Vagina (tissue), 2 donors: ENCODE results near the gene DIAPH2. TPM values are rescaled to one million over a fixed set of nuclear protein-coding genes. Genes with fewer than 3 reads are reported as not detected.

Source experiments
- DNase-seq, 2 donors: peaks; one replicate each; pipeline ENCODE4 v3.0.0-alpha.2; 2017; ENCODE audit errors: extremely low spot score in 2 of 2
- H3K27ac ChIP-seq: fragments of 200-600 bp; sonication (generic); one replicate; pipeline ENCODE4 v1.5.1; 2019
- H3K27me3 ChIP-seq: fragments of 200-600 bp; sonication (generic); one replicate; pipeline ENCODE4 v1.5.1; 2019
- H3K36me3 ChIP-seq, 2 donors: fragments of 200-600 bp; sonication (generic); one replicate each; pipeline ENCODE4 v1.5.1; 2017 to 2019
- H3K4me1 ChIP-seq: fragments of 200-600 bp; sonication (generic); one replicate; pipeline ENCODE4 v1.5.1; 2019
- H3K4me3 ChIP-seq, 2 donors: fragments of 200-600 bp; sonication (generic); 1 replicate in 1 of 2; 2 replicates in 1 of 2; pipeline ENCODE4 v1.5.1; 2016 to 2019
- H3K9me3 ChIP-seq: fragments of 200-600 bp; sonication (generic); one replicate; pipeline ENCODE4 v1.5.1; 2019
- CTCF ChIP-seq, 3 experiments: fragments of 450-650 bp in 2 of 3; fragments of 200-600 bp in 1 of 3; sonication (generic) in 1 of 3; IDR thresholded peaks; one replicate each; pipeline ENCODE4 v1.5.1; 2017 to 2019; ENCODE audit warnings: antibody characterized with exemption in 3 of 3, mild to moderate bottlenecking in 2 of 3, moderate library complexity in 2 of 3
- POLR2A ChIP-seq, 2 donors: fragments of 450-650 bp; IDR thresholded peaks; one replicate each; pipeline ENCODE4 v1.6.1; 2017; ENCODE audit warnings: antibody characterized with exemption in 2 of 2, mild to moderate bottlenecking in 2 of 2, moderate library complexity in 2 of 2
- POLR2AphosphoS5 ChIP-seq, 2 donors: sonication (generic); formaldehyde crosslinking; IDR thresholded peaks; one replicate each; pipeline ENCODE4 v1.9.0; 2017; ENCODE audit warnings: antibody characterized with exemption in 2 of 2, mild to moderate bottlenecking in 2 of 2, low read depth in 1 of 2; ENCODE audit not compliant: insufficient read depth in 1 of 2
- intact Hi-C: fragments of 100-400 bp; cut with DNase I; formaldehyde crosslinking; loops from one replicate; pipeline ENCODE4 v1.15.1; 2023
- total RNA-seq: library from RNA; depleted of rRNA; stranded (reverse); fragments of >200 nt; gene quantifications from one replicate; pipeline ENCODE4 v1.2.3, GENCODE V29; 2016

Gene DIAPH2
- total RNA-seq, 1 donor from 2014 or later, result 38.8 TPM

- H3K36me3 ChIP-seq, result no peaks in the 10 kb centered on the region
- DNase-seq, result no peak
- H3K9me3 ChIP-seq, result no peaks in the 10 kb centered on the region
- no peaks in the 10 kb centered on the region for H3K27me3 ChIP-seq
- H3K4me1 ChIP-seq, result no peaks in the 10 kb centered on the region
- no peak for TF ChIP-seq CTCF (IDR thresholded peaks at IDR 0.05)
- TF ChIP-seq POLR2A (IDR thresholded peaks at IDR 0.05), result no peak
- no peak for TF ChIP-seq POLR2AphosphoS5 (IDR thresholded peaks at IDR 0.05; ENCODE audit: insufficient read depth in 1 of 2, low read depth in 1 of 2)
- intact Hi-C loops, result no loop called here
- H3K27ac ChIP-seq, result no peak overlapping the region
- H3K4me3 ChIP-seq, result no peak overlapping the region
Measured at GRCh38 chrX:96753230-96753629, 68.6 kb downstream of the DIAPH2 start.

GRCh38 chrX:96756491-96756890 is 71.8 kb downstream of the DIAPH2 start:
- DNase-seq, result no peak

GRCh38 chrX:96761566-96761965 is 76.9 kb downstream of the DIAPH2 start:
- Histone ChIP-seq H3K36me3 (no peaks in the 10 kb centered on the region), H3K4me1 (no peaks in the 10 kb centered on the region), H3K9me3 (no peaks in the 10 kb centered on the region), H3K4me3 (no peak overlapping the region), H3K27me3 (no peaks in the 10 kb centered on the region), H3K27ac (no peak overlapping the region)
- intact Hi-C loops, result loop anchor here (10.0 kb wide), 1 partner anchor 407 kb away; no protein-coding TSS in a partner anchor
- TF ChIP-seq POLR2A (IDR thresholded peaks at IDR 0.05) (no peak), CTCF (IDR thresholded peaks at IDR 0.05) (no peak), POLR2AphosphoS5 (IDR thresholded peaks at IDR 0.05; ENCODE audit: insufficient read depth in 1 of 2, low read depth in 1 of 2) (no peak)
- no peak for DNase-seq

More at GRCh38 chrX:96756491-96756890, 71.8 kb downstream of the DIAPH2 start:
- Histone ChIP-seq H3K27ac (no peak overlapping the region), H3K36me3 (no peaks in the 10 kb centered on the region), H3K27me3 (no peaks in the 10 kb centered on the region), H3K9me3 (no peaks in the 10 kb centered on the region), H3K4me3 (no peak overlapping the region), H3K4me1 (no peaks in the 10 kb centered on the region)
- TF ChIP-seq POLR2A (IDR thresholded peaks at IDR 0.05) (no peak), POLR2AphosphoS5 (IDR thresholded peaks at IDR 0.05; ENCODE audit: insufficient read depth in 1 of 2, low read depth in 1 of 2) (no peak), CTCF (IDR thresholded peaks at IDR 0.05) (no peak)
- intact Hi-C loops, result no loop called here

GRCh38 chrX:96763608-96764007 is 79.0 kb downstream of the DIAPH2 start:
- Histone ChIP-seq H3K4me1 (no peaks in the 10 kb centered on the region), H3K36me3 (no peaks in the 10 kb centered on the region), H3K9me3 (no peaks in the 10 kb centered on the region), H3K4me3 (no peak overlapping the region), H3K27me3 (no peaks in the 10 kb centered on the region), H3K27ac (no peak overlapping the region)
- TF ChIP-seq POLR2AphosphoS5 (IDR thresholded peaks at IDR 0.05; ENCODE audit: insufficient read depth in 1 of 2, low read depth in 1 of 2), result no peak
- no peak for TF ChIP-seq CTCF (IDR thresholded peaks at IDR 0.05)
- TF ChIP-seq POLR2A (IDR thresholded peaks at IDR 0.05), result no peak
- DNase-seq, result no peak
- intact Hi-C loops, result loop anchor here (10.0 kb wide), 1 partner anchor 409 kb away; no protein-coding TSS in a partner anchor

GRCh38 chrX:96764864-96765263 is 80.2 kb downstream of the DIAPH2 start:
- no peak for TF ChIP-seq POLR2A (IDR thresholded peaks at IDR 0.05)
- TF ChIP-seq POLR2AphosphoS5 (IDR thresholded peaks at IDR 0.05; ENCODE audit: insufficient read depth in 1 of 2, low read depth in 1 of 2), result no peak
- TF ChIP-seq CTCF (IDR thresholded peaks at IDR 0.05), result no peak
- intact Hi-C loops, result loop anchor here (10.0 kb wide), 1 partner anchor 410 kb away; no protein-coding TSS in a partner anchor
- Histone ChIP-seq H3K27ac (no peak overlapping the region), H3K27me3 (no peaks in the 10 kb centered on the region), H3K36me3 (no peaks in the 10 kb centered on the region), H3K9me3 (no peaks in the 10 kb centered on the region), H3K4me1 (no peaks in the 10 kb centered on the region), H3K4me3 (no peak overlapping the region)
- no peak for DNase-seq
